Activated CD8-positive, alpha-beta memory T cell treated with anti-CD3 and anti-CD28 coated beads for 48 hours (primary cell): ENCODE results near the gene ZNF865.
A peak's percentile ranks its signal among the peaks of the same experiment; 100 is the strongest.
"Not testable (repeated sequence)": the region's sequence is repeated elsewhere in the genome, so short reads cannot be mapped to it uniquely, and the experiment has no call there.

Experiments used
- DNase-seq, 3 experiments: peaks; one replicate each; pipeline ENCODE4 v3.0.0-alpha.2; 2020; ENCODE audit warnings: low read depth in 2 of 3, low spot score in 2 of 3

Gene ZNF865

DNA sequence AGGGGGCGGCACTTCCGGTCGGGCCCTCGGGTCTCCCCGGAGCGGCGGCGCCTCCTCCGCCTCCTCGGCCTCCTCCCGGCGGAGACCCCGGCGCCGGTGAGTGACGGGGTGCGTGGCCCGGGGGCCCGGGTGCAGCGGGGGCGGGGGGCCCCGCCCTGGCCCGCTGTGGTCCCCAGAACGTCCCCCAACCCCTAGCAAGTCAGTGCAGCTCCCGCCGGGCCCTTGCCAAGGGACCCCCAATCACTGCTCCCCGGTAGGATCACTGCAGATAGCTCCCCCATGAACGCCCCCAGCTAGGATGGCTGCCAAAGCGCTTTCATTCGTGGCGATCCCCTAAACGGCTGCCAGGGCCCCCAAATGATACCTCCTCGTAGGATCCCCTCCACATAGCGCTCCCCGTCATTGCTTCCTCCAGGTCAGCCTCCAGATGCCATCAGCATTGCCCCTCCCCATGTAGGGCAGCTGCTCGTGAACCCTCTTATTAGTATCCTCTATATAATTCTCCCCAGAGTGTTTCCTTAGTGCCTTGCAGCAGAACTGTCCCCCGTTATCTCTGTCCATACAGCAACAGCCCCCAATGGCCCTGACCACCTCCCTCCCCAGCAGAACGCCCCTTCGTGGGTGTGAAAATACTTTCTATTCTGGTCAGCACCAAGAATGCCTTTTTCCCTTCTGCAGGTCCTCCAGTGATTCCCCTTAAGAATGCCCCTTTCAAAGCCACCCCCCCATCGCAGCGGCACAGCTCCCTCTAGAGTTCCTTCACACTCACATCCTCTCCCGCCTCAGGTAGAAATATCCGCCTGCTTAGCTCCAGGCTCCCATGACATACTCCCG lies at the start of gene ZNF865:
ZNF865 (plus strand) TSS at position 11 of the 834 bp plus-strand sequence. CDS start 7,972 bp downstream, outside the sequence.
- peak in 2 of 3 experiments; percentile 33 to 51 for DNase-seq

DNA sequence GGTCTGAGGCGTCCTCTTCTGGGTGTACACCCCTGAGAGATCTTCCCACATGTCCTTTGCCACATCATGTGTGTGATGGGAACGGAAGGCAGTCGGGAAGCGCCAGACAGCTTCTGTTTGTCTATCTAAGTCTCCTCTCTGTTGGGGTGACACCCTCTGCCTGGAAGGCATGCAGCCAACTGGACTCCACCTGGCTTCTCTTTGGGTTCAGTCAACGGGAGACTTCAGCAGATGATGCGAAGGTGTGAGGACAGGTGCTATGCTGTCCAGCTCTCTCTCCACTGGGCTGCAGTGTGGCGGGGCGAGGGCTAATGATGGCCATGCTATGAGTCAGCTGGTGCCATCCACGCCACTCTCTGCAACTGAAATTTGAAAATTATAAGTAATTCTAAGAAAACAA lies 45.8 kb upstream of the ZNF865 start:
- DNase-seq, result no peak

DNA sequence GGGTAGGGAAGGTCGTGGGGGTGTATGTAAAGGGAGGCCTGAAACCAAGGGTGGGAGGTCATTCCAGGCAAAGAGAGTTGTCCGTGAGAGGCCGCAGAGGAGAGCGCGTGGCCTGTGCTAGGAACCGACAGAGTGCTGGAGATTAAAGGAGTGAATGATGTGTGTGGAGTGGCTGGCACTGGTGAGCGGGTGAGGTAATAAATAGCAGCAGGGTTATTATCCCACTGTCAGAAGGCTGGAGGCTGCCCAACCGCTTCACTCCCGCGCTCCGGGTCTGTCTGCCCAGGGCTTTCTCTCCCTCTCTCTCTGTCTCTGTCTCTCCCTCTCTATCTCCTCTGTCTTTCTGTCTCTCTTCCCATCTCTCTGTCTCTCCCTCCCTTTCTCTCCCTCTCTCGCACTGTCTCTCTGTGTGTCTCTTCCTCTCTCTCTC lies 42.2 kb upstream of the ZNF865 start:
- no peak for DNase-seq

DNA sequence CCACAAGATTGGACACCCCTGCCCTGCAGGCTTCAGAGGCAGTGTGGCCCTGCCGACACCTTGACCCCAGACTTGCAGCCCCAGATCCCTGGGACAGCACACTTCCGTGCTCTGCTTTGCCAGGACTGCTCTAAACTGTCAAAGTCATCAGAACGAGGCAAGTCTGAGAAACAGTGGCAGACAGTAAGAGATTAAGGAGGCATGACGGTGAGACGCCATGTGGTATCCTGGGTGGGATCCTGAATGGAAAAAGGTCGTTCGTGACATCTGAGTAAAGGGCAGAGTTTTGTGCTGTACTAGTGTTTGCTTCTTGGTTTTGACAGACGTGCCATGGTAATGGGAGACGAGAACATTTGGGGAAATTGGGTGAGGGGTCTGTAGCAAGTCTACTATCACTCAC lies 38.6 kb upstream of the ZNF865 start:
- no peak for DNase-seq

DNA sequence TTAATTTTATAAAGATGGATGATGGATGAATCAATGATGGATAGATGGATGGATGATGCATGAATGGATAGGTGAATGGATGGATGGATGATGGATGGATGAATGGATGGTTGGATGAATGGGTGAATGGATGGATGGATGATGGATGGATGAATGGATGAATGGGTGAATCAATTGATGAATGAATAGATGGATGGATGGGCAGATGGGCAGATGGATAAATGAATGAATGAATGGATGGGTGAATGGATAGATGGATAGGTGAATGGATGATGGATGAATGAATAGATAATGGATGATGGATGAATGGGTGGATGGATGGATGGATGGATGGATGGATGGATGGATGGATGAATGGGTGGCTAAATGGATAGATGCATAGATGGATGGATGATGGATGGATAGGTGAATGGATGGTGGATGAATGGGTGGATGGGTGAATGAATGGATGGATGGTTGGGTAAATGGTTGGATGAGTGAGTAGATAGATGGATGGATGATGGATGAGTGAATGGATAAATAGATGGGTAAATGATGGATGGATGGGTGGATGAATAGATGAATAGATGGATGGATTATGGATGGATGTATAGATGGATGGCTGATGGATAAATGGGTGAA lies 37.6 kb upstream of the ZNF865 start:
- no peak for DNase-seq

DNA sequence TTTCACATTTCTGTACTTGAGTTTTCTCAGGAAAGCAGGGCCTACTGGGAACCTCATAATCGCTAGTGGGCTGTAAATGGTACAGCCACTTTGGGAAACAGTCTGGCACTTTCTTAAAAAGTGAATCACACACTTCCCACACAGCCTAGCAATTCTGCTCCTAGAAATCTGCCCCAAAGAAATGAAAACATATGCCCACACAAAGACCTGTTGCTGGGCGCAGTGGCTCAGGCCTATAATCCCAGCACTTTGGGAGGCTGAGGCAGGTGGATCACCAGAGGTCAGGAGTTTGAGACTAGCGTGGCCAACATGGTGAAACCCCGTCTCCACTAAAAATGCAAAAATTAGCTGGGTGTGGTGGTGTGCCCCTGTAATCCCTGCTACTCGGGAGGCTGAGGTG lies 36.0 kb upstream of the ZNF865 start:
- DNase-seq, result not testable (repeated sequence)

DNA sequence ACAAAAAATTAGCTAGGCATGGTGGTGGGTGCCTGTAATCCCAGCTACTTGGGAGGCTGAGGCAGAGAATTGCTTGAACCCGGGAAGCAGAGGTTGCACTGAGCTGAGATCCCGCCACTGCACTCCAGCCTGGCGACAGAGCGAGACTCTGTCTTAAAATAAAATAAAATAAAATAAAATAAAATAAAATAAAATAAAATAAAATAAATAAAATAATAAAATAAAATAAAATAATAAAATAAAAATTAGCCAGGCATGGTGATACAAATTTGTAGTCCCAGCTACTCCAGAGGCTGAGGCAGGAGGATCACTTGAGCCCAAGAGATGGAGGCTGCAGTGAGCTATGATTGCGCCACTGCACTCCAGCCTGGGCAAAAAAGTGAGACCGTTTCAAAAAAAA lies 31.5 kb upstream of the ZNF865 start:
- DNase-seq, result not testable (repeated sequence)

DNA sequence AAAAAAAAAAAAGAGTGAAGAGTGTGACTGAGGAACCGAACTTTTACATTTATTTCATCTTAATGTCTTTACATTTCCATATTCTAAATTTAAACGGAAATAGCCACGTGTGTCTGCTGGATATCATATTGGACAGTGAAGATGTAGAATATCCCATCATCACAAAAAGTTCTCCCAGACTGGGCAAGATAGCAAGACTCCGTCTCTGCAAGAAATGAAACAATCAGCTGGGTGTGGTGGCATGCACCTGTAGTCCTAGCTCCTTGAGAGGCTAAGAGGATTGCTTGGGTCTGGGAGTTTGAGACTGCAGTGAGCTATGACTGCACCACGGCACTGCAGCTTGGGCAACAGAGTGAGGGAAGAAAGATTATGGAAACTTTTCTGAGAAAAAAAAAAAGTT lies 28.7 kb upstream of the ZNF865 start:
- no peak for DNase-seq

DNA sequence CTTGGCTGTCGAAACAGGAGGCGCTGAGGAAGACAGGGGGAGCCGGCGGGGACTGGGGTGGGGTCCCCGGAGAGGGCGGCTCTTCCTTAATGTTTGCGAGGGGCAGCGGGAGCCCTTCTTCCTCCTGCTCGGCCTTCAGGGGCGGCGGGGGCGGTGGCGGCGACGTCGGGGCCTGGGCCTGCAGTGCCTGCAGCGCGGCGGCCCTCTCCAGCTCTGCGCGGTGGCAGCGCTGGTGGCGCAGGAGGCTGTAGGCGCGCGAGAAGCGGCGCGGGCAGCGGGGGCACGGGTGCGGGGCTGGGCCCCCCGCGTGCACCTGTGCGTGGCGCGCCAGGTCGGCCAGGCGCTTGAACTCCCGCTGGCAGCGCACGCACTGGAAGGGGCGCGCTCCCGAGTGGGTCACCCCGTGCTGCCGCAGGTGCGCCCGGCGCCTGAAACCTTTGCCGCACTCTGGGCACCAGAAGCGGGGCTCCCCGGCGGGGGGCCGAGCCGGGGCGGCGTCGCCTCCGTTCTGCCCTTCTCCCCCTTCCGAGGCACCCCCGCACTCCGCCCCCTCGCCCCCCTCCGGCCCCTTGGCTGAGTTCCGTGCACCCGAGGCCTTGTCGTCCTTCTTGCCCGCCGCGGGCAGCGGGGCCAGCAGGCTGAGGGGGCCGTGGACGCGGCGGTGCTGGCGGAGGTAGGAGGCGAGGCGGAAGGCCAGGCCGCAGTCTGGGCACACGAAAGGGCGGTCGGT lies 27.3 kb upstream of the ZNF865 start:
- DNase-seq, result no peak

DNA sequence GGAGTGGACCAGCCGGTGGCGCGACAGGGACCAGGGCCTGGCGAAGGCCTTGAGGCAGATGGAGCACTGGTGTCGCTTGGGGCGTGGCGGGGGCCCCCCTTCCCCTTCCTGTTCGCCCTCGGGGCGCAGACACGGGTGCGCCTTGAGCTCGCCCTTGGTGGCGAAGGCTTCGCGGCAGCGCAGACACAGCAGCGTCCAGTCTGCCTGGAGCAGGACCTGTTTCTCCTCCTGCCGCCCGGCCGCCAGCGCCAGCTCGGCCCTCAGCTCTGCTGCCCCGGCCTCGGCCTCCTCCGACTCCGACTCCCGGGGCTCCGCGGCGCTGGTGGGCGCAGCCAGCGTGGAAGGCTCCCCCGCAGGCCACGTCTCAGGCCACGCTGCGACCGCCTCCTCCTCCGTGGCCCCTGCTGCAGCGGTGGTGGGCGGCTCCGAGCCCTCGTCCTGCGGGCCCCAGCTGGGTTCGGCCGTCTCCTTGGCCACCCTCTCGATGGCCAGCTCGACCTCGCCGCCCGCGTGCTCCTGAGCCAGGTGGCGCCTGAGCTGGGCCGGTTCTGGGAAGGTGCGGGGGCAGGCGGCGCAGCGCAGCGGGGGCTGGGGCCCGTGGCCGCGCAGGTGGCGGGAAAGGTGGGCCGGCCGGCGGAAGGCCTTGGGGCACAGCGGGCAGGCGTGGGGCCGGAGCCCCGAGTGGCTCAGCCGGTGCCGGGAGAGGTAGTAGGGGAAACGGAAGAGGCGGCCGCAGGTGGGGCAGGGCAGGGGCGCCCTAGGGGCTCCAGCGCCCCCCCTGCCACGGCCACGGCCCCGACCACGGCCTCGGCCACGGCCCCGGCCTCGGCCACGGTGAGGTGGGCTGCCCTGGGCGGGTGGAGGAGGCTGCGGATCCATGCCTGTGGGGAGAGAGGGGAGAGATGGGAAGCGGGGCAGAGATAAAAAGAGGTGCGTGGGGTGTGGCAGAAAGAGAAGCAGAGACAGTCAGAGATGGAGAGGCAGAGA lies 26.4 kb upstream of the ZNF865 start:
- DNase-seq, result no peak

DNA sequence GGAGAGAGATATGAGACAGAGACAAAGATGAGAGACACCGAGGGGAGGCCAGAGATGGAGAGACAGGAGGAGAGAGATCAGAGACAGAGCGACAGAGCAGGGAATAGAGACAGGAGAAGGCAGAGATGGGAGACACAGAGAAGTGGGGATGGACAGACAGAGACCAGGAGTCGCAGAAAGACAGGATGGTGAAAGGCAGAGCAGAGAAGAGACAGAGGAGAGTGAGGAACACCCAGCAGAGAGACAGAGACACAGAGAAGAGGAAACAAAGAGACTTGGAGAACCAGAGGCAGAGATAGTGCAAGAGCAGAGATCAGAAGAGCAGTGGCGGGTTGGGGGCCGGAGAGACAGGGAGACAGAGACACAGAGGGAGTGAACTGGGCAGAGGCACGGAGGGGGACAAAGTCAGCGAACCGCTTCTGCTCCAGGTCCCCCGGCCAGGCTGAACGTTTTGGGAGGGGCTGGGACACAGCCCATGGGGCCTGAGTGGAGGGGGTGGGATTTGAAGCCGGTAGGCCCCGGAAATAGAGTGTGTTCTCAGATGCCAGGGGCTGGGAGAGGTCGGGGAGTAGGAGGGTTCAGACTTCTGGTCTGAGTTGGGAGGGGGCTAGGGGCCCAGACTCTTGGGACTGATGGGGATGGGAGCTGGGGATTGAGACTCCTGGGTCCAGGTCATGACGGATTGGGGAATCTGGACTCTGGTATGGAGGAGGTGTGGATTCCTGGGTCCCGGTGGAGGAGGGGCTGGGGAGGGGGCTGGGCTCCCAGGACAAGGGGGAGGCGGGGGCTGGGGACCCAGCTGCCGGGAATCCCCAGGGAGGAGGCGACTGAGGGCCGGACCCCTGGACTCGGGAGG lies 25.5 kb upstream of the ZNF865 start:
- DNase-seq, result no peak

DNA sequence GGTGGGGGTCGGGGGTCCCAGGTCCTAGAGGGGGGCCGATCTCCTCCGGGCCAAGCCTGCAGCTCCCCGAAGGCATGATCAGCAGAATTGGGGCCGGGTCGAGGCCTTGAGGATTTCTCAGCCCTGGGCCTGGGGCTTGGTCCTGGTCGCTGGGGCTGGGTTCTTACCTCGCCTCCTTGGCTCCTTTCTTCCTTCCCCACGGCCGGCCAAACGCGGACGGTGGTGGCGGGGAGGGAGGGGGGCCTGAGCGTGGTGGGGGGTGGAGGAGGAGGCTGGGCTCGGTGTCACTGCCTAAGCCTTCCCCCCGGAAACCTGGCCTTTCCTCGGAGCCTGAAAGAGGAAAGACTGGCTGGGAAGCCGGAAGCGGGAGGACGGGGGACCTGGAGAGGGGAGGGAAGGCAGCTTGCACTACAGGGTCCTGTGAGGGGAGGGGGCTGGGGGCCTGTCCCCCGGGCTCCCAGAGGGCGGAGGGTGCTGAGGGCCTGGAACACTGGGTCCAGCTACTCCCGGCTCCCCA lies 24.8 kb upstream of the ZNF865 start, which contains the start of gene ZNF579:
ZNF579 (minus strand) TSS at position 221 of the 517 bp plus-strand sequence. CDS start 1,209 bp downstream, outside the sequence.
- peak; percentile 45 to 67 (median 62) for DNase-seq

DNA sequence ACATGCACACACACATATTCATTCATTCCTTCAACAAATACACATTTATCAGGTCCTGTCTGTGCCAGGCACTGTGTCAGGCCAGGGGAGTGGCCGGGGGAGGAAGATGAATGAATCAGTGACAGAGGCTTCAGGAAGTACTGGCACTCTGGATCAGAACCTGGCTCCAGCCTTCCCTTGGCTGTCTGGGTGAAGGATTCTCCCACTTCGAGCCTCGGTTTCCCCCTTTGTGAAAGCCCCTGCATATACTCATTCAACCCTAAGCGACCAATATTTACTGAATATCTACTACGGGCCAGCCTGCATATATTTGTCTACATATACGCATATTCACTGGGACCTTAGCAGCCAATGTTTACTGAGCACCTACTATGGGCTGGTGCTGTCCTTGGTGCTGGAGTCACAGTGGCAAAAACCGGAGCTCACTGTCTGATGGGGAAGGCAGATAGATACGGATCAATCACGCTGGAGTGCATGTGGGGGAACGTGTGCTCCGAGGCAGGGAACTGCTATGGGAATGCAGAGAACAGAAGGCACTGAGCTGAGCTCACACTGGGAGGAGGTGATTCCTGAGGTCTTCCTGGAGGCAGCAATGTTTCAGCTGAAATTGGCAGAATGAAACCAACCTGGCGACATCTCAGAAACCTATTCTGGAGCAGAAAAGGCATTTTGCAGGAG lies 24.2 kb upstream of the ZNF865 start:
- DNase-seq, result no peak

DNA sequence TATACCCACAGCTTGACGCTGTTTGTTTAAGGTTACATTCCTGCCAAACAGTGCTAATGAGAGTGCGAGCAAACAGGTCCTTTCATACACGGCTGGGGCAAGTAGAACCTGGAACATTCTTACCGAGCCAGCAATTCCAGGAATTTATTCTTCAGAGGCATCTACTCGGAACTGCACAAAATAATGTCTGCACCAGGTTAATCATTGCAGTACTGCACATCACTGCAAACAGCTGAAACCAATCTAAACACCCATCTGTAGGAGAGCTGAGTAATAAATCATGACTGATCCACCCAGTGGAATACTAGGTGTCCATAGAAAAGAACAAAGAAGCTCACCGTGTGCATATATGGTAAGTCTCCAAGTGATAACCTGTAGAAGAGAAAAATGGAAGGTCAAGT lies 23.6 kb upstream of the ZNF865 start:
- no peak for DNase-seq

DNA sequence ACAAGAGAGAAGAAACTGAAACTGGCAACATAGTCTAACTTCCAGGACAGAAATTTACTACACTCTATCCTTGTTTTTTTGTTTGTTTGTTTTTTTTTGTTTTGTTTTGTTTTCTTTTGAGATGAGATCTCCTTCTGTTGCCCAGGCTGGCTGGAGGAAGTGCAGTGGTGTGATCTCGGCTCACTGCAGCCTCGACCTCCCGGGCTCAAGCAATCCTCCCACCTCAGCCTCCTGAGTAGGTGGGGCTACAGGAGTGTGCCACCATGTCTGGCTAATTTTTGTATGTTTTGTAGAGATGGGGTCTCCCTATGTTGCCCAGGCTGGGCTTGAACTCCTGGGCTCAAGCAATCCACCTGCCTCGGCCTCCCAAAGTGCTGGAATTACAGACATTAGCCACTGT lies 23.2 kb upstream of the ZNF865 start:
- DNase-seq, result not testable (repeated sequence)

DNA sequence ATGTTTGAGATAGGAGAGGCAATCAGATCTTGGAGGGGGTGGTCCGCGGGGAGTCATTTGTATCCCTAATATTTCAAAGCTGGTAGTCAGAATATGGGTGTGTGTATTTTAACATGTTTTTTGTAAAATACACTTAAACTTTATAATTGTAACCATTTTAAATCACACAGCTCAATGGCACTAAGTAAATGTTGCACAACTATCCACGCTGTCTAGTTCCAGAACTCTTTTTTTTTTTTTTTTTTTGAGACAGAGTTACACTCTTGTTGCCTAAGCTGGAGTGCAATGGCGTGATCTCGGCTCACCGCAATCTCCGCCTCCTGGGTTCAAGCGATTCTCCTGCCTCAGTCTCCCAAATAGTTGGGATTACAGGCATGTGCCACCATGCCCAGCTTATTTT lies 21.6 kb upstream of the ZNF865 start:
- not testable (repeated sequence) for DNase-seq

DNA sequence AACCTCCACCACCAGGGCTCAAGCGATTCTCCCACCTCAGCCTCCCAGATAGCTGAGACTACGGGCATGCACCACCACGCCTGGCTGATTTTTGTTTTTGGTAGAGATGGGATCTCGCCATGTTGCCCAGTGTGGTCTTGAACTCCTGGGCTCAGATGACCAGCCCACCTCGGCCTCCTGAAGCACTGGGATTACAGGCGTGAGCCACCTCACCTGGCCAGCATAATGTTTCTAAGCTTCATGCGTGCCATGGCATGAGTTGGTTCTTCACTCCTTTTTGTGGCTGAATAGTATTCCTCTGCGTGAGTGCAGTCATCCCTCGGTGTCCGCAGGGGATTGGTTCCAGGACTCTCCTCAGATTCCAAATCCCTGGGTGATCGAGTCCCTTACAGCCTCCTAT lies 20.6 kb upstream of the ZNF865 start:
- no peak for DNase-seq

DNA sequence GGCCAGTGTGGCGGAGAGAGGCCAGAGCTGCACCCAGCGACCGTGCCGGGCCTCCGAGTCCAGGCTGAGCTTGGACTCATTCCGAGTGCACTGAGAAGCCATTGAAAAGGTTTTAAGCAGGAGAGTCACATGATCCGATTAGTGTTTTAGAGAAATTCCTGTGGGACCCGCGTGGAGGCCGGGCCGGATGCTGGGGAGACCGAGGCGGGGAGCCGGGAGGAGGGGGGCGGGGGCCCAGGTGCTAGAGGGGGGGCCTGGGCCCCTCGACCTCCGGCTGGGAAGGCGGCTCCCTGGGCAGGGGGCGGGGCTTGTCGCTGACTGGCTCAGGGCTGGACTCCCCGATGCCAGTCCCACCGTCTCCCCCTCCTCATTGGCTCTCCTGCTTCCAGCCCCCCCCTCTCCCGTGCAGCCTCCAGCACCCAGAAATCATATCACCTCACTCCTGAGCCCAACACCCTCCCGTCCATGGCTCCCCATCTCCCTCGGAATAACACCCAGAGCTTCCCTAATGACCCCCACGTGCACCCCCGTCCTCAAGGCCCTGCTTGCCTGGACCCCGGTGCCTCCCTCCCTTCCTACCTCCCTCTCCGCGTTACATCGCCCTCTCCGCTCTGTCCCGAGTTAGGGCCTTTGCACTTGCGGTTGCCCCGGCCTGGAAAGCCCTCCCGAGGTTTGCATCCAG lies 19.6 kb upstream of the ZNF865 start:
- no peak for DNase-seq
